K562 (cell line): Measurements from ENCODE around the gene MEA1.

Experiments used
- ARID4B ChIP-seq: sonication (generic); formaldehyde crosslinking; IDR thresholded peaks from 2 replicates; pipeline ENCODE4 v1.8.0; 2022; ENCODE audit warnings: mild to moderate bottlenecking, missing genetic modification reagents
- CREM ChIP-seq: IDR thresholded peaks from 2 replicates; pipeline ENCODE4 v1.6.1; 2014; ENCODE audit warnings: antibody characterized with exemption, low read depth
- EP300 ChIP-seq: IDR thresholded peaks from 2 replicates; pipeline ENCODE4 v1.6.1; 2012; ENCODE audit warnings: low read length, improper control_type of control experiment
- HNRNPK ChIP-seq: fragments of 200-400 bp; formaldehyde crosslinking; IDR thresholded peaks from one replicate; pipeline ENCODE4 v1.6.1; 2018; ENCODE audit warnings: mild to moderate bottlenecking, low read depth, low read length; ENCODE audit not compliant: poor library complexity, severe bottlenecking
- POLR2AphosphoS2 ChIP-seq: IDR thresholded peaks from 2 replicates; pipeline ENCODE4 v1.6.1; 2012; ENCODE audit warnings: low read length, improper control_type of control experiment
- TF ChIP-seq, protein P1 (sequence below): sonication (generic); formaldehyde crosslinking; IDR thresholded peaks from 2 replicates; pipeline ENCODE4 v1.8.1; 2022; ENCODE audit warnings: missing genetic modification reagents
- TF ChIP-seq, protein P2 (sequence below): fragments of 250-450 bp; sonication (Bioruptor Pico); IDR thresholded peaks from 2 replicates; pipeline ENCODE4 v1.4.0; 2020; ENCODE audit warnings: mild to moderate bottlenecking, moderate library complexity
- TF ChIP-seq, protein P3 (sequence below): IDR thresholded peaks from 2 replicates; pipeline ENCODE4 v1.6.1; 2012; ENCODE audit warnings: low read depth, low read length, improper control_type of control experiment, borderline replicate concordance

- TF ChIP-seq HNRNPK (no peak), CREM (no peak), EP300 (no peak), POLR2AphosphoS2 (no peak), ARID4B (CRISPR knock-in tag) (no peak)
- TF ChIP-seq, protein P1, sequence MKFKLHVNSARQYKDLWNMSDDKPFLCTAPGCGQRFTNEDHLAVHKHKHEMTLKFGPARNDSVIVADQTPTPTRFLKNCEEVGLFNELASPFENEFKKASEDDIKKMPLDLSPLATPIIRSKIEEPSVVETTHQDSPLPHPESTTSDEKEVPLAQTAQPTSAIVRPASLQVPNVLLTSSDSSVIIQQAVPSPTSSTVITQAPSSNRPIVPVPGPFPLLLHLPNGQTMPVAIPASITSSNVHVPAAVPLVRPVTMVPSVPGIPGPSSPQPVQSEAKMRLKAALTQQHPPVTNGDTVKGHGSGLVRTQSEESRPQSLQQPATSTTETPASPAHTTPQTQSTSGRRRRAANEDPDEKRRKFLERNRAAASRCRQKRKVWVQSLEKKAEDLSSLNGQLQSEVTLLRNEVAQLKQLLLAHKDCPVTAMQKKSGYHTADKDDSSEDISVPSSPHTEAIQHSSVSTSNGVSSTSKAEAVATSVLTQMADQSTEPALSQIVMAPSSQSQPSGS (CRISPR knock-in tag), result no peak
- TF ChIP-seq, protein P2, sequence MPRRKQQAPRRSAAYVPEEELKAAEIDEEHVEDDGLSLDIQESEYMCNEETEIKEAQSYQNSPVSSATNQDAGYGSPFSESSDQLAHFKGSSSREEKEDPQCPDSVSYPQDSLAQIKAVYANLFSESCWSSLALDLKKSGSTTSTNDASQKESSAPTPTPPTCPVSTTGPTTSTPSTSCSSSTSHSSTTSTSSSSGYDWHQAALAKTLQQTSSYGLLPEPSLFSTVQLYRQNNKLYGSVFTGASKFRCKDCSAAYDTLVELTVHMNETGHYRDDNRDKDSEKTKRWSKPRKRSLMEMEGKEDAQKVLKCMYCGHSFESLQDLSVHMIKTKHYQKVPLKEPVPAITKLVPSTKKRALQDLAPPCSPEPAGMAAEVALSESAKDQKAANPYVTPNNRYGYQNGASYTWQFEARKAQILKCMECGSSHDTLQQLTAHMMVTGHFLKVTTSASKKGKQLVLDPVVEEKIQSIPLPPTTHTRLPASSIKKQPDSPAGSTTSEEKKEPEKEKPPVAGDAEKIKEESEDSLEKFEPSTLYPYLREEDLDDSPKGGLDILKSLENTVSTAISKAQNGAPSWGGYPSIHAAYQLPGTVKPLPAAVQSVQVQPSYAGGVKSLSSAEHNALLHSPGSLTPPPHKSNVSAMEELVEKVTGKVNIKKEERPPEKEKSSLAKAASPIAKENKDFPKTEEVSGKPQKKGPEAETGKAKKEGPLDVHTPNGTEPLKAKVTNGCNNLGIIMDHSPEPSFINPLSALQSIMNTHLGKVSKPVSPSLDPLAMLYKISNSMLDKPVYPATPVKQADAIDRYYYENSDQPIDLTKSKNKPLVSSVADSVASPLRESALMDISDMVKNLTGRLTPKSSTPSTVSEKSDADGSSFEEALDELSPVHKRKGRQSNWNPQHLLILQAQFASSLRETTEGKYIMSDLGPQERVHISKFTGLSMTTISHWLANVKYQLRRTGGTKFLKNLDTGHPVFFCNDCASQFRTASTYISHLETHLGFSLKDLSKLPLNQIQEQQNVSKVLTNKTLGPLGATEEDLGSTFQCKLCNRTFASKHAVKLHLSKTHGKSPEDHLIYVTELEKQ (CRISPR knock-in tag), result no peak
- TF ChIP-seq, protein P3, sequence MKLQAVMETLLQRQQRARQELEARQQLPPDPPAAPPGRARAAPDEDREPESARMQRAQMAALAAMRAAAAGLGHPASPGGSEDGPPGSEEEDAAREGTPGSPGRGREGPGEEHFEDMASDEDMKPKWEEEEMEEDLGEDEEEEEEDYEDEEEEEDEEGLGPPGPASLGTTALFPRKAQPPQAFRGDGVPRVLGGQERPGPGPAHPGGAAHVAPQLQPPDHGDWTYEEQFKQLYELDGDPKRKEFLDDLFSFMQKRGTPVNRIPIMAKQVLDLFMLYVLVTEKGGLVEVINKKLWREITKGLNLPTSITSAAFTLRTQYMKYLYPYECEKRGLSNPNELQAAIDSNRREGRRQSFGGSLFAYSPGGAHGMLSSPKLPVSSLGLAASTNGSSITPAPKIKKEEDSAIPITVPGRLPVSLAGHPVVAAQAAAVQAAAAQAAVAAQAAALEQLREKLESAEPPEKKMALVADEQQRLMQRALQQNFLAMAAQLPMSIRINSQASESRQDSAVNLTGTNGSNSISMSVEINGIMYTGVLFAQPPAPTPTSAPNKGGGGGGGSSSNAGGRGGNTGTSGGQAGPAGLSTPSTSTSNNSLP, result no peak
These were observed 21.9 kb upstream of the MEA1 start for GRCh38 chr6:43035495-43036194.
